Adrenal gland (tissue), 12 donors: Measurements from ENCODE around the gene INSRR. TPM values are rescaled to one million over a fixed set of nuclear protein-coding genes. Genes with fewer than 3 reads are reported as not detected.

Source experiments
- DNase-seq, 7 donors: peaks; one replicate each; pipeline ENCODE4 v3.0.0-alpha.2; 2019 to 2020
- H3K27ac ChIP-seq, 5 donors: fragments of 200-600 bp; sonication (generic) in 4 of 5; 1 replicate in 3 of 5; 2 replicates in 2 of 5; pipeline versions ENCODE4 v1.5.1 to v1.8.0; 2016 to 2020; ENCODE audit warnings: mild to moderate bottlenecking in 1 of 5
- H3K27me3 ChIP-seq: fragments of 200-600 bp; 2 replicates; pipeline ENCODE4 v1.8.0; 2021
- H3K36me3 ChIP-seq, 2 donors: fragments of 200-600 bp; replicated peaks in 1 of 2; 1 replicate in 1 of 2; 2 replicates in 1 of 2; pipeline versions ENCODE4 v1.5.1 to v1.8.0; 2018 to 2022
- H3K4me1 ChIP-seq, 2 donors: fragments of 200-600 bp; replicated peaks in 1 of 2; 1 replicate in 1 of 2; 2 replicates in 1 of 2; pipeline versions ENCODE4 v1.5.1 to v1.8.0; 2018 to 2021
- H3K4me3 ChIP-seq, 4 donors: fragments of 200-600 bp; sonication (generic) in 3 of 4; one replicate each; pipeline ENCODE4 v1.5.1; 2016 to 2018
- H3K9me3 ChIP-seq, 3 donors: fragments of 200-600 bp; sonication (generic) in 1 of 3; replicated peaks in 1 of 3; 1 replicate in 2 of 3; 2 replicates in 1 of 3; pipeline versions ENCODE4 v1.5.1 to v1.8.0; 2016 to 2021
- CTCF ChIP-seq, 6 experiments: fragments of 450-650 bp in 4 of 6; fragments of 200-600 bp in 2 of 6; sonication (generic) in 1 of 6; IDR thresholded peaks; 1 replicate in 5 of 6; 2 replicates in 1 of 6; pipeline versions ENCODE4 v1.5.1 to v1.8.0; 2016 to 2021; ENCODE audit warnings: antibody characterized with exemption in 6 of 6, mild to moderate bottlenecking in 2 of 6, moderate library complexity in 1 of 6
- POLR2A ChIP-seq, 2 donors: fragments of 450-650 bp; IDR thresholded peaks; one replicate each; pipeline ENCODE4 v1.6.1; 2017; ENCODE audit warnings: antibody characterized with exemption in 2 of 2, mild to moderate bottlenecking in 2 of 2, moderate library complexity in 1 of 2
- WGBS, 4 donors: extraction: QIAGEN DNeasy Blood & Tissue Kit in 2 of 4; methylation state at CpG; one replicate each; pipeline versions ENCODE4 v1.1.5 to v1.1.7; 2013 to 2017; 5-methylcytosine and 5-hydroxymethylcytosine counted together
- intact Hi-C, 2 donors: fragments of 100-400 bp; cut with DNase I; formaldehyde crosslinking; loops; one replicate each; pipeline versions ENCODE4 v1.14.1 to v1.15.0; 2022 to 2023
- polyA plus RNA-seq, 3 donors: library from polyadenylated mRNA; stranded (reverse); fragments of 200-250 nt in 2 of 3; fragments of 350-450 nt in 1 of 3; fragmentation: Illumina TruSeq in 1 of 3; extraction: RNeasy Lipid Tissue Mini Kit (QIAGEN cat#74804) in 1 of 3; gene quantifications; one replicate each; pipeline ENCODE4 v1.2.3, GENCODE V29; 2013 to 2014
- total RNA-seq, 9 donors: library from RNA; depleted of rRNA in 4 of 9; stranded (reverse); fragments of >200 nt in 4 of 9; fragments of 120-200 nt in 1 of 9; fragmentation: NEBNext Ultra II Directional in 1 of 9; extraction: Animal tissue kit (Norgen Biotek cat#: 25700) in 1 of 9; gene quantifications; one replicate each; pipeline versions ENCODE4 v1.1.0 to v1.2.4, GENCODE V29; 2013 to 2023
- donor health status: healthy with polysubstance abuse.
- donor health status: Bipolar disorder and iron deficiency.
- donor health status: DM: yes; HTN: yes; CAD: no.
- donor health status: DM: no; HTN: no; CAD: no.
- donor health status: DM: no; HTN: no; CAD: no.
- donor health status: DM: yes; HTN: yes; CAD: no.

The INSRR gene
- total and polyA plus RNA-seq, 12 donors: 0.04 to 8.7 (median 0.35) TPM; not detected in 2

DNA sequence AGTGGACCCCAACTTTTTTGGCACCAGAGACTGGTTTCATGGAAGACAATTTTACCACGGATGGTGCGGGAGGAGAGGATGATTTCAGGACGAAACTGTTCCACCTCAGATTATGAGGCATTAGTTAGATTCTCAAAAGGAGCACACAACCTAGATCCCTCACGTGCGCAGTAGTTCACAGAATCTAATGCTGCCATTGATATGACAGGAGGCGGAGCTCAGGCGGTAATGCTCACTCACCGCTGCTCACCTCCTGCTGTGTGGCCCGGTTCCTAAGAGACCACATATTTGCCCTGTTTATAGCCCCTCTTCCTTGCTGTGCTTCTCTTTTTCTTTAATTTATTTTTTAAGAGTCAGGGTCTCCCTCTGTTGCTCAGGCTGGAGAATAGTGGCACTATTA is 6.3 kb upstream of the INSRR start:
- no peak for DNase-seq
- Histone ChIP-seq H3K27me3 (peaks cover 16% of the 10 kb centered on the region), H3K4me1 (peaks cover 0 to 9% of the 10 kb centered on the region in 2 donors), H3K4me3 (no peak overlapping the region), H3K9me3 (no peaks in the 10 kb centered on the region), H3K27ac (no peak overlapping the region), H3K36me3 (no peaks in the 10 kb centered on the region)
- WGBS, 4 donors: 81 to 91% (median 87%) methylated on average over 9 of the region's 9 CpGs
- TF ChIP-seq CTCF (IDR thresholded peaks at IDR 0.05): no peak
- no peak for TF ChIP-seq POLR2A (IDR thresholded peaks at IDR 0.05)
- intact Hi-C loops: loop anchor here (10.0 kb wide), 2 partner anchors 140 to 170 kb away; partner anchors contain the start of genes ISG20L2 (in 1 of the 2) and METTL25B (in 1 of the 2)

GRCh38 chr1:156864796-156865195 is 5.9 kb upstream of the INSRR start:
- Histone ChIP-seq H3K36me3 (no peaks in the 10 kb centered on the region), H3K9me3 (no peaks in the 10 kb centered on the region), H3K4me1 (peaks cover 4 to 14% of the 10 kb centered on the region in 2 donors), H3K27me3 (peaks cover 20% of the 10 kb centered on the region), H3K4me3 (no peak overlapping the region), H3K27ac (no peak overlapping the region)
- TF ChIP-seq CTCF (IDR thresholded peaks at IDR 0.05) (no peak), POLR2A (IDR thresholded peaks at IDR 0.05) (no peak)
- WGBS, 4 donors: 86 to 100% (median 91%) methylated on average over 1 to 4 of the region's 4 CpGs
- no peak for DNase-seq
- intact Hi-C loops: loop anchor here (10.0 kb wide), 2 partner anchors 140 to 170 kb away; partner anchors contain the start of genes ISG20L2 (in 1 of the 2) and METTL25B (in 1 of the 2)

DNA sequence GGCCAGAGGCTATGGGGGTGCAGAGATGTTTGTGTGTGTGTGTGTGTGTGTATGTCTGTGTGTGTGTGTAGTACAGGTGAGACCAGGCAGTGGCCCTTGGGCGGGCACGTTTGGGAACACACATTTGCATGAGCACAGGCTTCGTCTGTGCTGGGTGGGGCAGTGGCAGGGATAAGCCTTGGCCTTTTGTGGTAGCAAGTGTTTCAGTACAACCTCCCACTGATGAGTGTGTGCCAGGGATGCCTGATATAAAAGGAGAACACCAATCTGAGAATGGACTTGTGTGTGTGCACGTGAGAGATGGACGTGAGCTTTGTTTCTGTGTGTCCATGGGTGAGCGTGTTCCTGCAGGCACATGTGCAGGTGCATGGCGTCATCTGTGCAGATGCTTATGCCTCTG is 4.7 kb upstream of the INSRR start:
- WGBS, 4 donors: 71 to 77% (median 74%) methylated on average over 6 to 7 of the region's 7 CpGs
- TF ChIP-seq POLR2A (IDR thresholded peaks at IDR 0.05) (no peak), CTCF (IDR thresholded peaks at IDR 0.05) (no peak)
- H3K27me3 ChIP-seq: peaks cover 30% of the 10 kb centered on the region

GRCh38 chr1:156862997-156863599 is 4.2 kb upstream of the INSRR start:
- Histone ChIP-seq H3K36me3 (no peaks in the 10 kb centered on the region), H3K9me3 (no peaks in the 10 kb centered on the region), H3K27me3 (peaks cover 34% of the 10 kb centered on the region), H3K4me1 (peaks cover 14 to 28% of the 10 kb centered on the region in 2 donors), H3K27ac (no peak overlapping the region), H3K4me3 (no peak overlapping the region)
- intact Hi-C loops: loop anchor here (10.0 kb wide), 2 partner anchors 138 to 168 kb away; partner anchors contain the start of genes ISG20L2 (in 1 of the 2) and METTL25B (in 1 of the 2)
- no peak for TF ChIP-seq CTCF (IDR thresholded peaks at IDR 0.05)
- no peak for TF ChIP-seq POLR2A (IDR thresholded peaks at IDR 0.05)
- no peak for DNase-seq
- WGBS, 4 donors: 52 to 65% (median 58%) methylated on average over 10 of the region's 10 CpGs

More for the DNA sequence above, 4.7 kb upstream of the INSRR start:
- Histone ChIP-seq H3K9me3 (no peaks in the 10 kb centered on the region), H3K4me1 (peaks cover 14 to 23% of the 10 kb centered on the region in 2 donors), H3K27ac (no peak overlapping the region), H3K36me3 (no peaks in the 10 kb centered on the region), H3K4me3 (no peak overlapping the region)
- intact Hi-C loops: loop anchor here (10.0 kb wide), 2 partner anchors 139 to 169 kb away; partner anchors contain the start of genes ISG20L2 (in 1 of the 2) and METTL25B (in 1 of the 2)
- DNase-seq: no peak
